IMR-90 (cell line): Measurements from ENCODE around the gene DGAT2L6.

Experiments used
- BHLHE40 ChIP-seq: fragments of 150-350 bp; IDR thresholded peaks from 2 replicates; pipeline ENCODE4 v1.6.1; 2016; ENCODE audit warnings: mild to moderate bottlenecking, low read depth, low read length
- CEBPB ChIP-seq: IDR thresholded peaks from 2 replicates; pipeline ENCODE4 v1.6.1; 2012; ENCODE audit warnings: low read depth, low read length, improper control_type of control experiment
- CHD1 ChIP-seq: IDR thresholded peaks from 2 replicates; pipeline ENCODE4 v1.6.1; 2012; ENCODE audit warnings: low read depth, low read length, improper control_type of control experiment
- CTCF ChIP-seq: conservative IDR thresholded peaks from 2 replicates; pipeline ENCODE4 v1.5.1; 2012; ENCODE audit warnings: mild to moderate bottlenecking, low read depth, low read length, improper control_type of control experiment
- ELK1 ChIP-seq: fragments of 150-350 bp; IDR thresholded peaks from 2 replicates; pipeline ENCODE4 v1.6.1; 2016; ENCODE audit warnings: low read depth, mild to moderate bottlenecking, low read length, moderate library complexity, borderline replicate concordance
- MAFK ChIP-seq: IDR thresholded peaks from 2 replicates; pipeline ENCODE4 v1.6.1; 2012; ENCODE audit warnings: low read depth, low read length, improper control_type of control experiment
- NFE2L2 ChIP-seq: fragments of 150-350 bp; IDR thresholded peaks from 2 replicates; pipeline ENCODE4 v1.6.1; 2016; ENCODE audit warnings: low read depth, mild to moderate bottlenecking, low read length
- POLR2A ChIP-seq: IDR thresholded peaks from 2 replicates; pipeline ENCODE4 v1.6.1; 2012; ENCODE audit warnings: mild to moderate bottlenecking, low read depth, low read length
- RCOR1 ChIP-seq: IDR thresholded peaks from 2 replicates; pipeline ENCODE4 v1.6.1; 2012; ENCODE audit warnings: mild to moderate bottlenecking, low read length, improper control_type of control experiment; ENCODE audit not compliant: insufficient replicate concordance
- RFX5 ChIP-seq: IDR thresholded peaks from 2 replicates; pipeline ENCODE4 v1.8.0; 2012; ENCODE audit warnings: low read depth, mild to moderate bottlenecking, low read length, moderate library complexity
- SMC3 ChIP-seq: fragments of 150-350 bp; IDR thresholded peaks from 2 replicates; pipeline ENCODE4 v1.6.1; 2016; ENCODE audit warnings: low read depth, mild to moderate bottlenecking, antibody characterized with exemption, low read length, moderate library complexity

- TF ChIP-seq RFX5 (no peak), MAFK (no peak), POLR2A (no peak), CTCF (no peak), CEBPB (no peak), BHLHE40 (no peak), CHD1 (no peak), ELK1 (no peak), NFE2L2 (no peak), RCOR1 (no peak), SMC3 (no peak)
Observed at GRCh38 chrX:70141373-70141772, 35.9 kb upstream of the DGAT2L6 start.
